Measurements from ENCODE around the gene AKR7A3. TPM values are rescaled to one million over a fixed set of nuclear protein-coding genes. Genes with fewer than 3 reads are reported as not detected.
"Not testable (repeated sequence)": the region's sequence is repeated elsewhere in the genome, so short reads cannot be mapped to it uniquely, and the experiment has no call there.

AKR7A3 gene
- total RNA-seq, 5 donors from 2014 or later (not counting 1 experiment from before 2014, with no cell fraction given) = 0.82 to 2.8 (median 1.1) TPM

- H3K27ac ChIP-seq (ENCODE audit: low read length); ATAC-seq (replicated peaks in 1 of 4); H3K27ac Mint-ChIP-seq; H3K9me3 ChIP-seq; H3K36me3 ChIP-seq (ENCODE audit: control insufficient read depth in 2 of 2, extremely low read depth in 1 of 2, insufficient read depth in 1 of 2, low read length in 1 of 2); H3K9me3 Mint-ChIP-seq; POLR2A ChIA-PET; DNase-seq; H3K4me3 ChIP-seq (ENCODE audit: control insufficient read depth in 1 of 2, extremely low read depth in 1 of 2, low read length in 1 of 2); H3K4me1 ChIP-seq (ENCODE audit: control insufficient read depth in 1 of 2, extremely low read depth in 1 of 2, insufficient read depth in 2 of 2, low read length in 2 of 2); H3K36me3 Mint-ChIP-seq; CTCF ChIA-PET; H3K4me3 Mint-ChIP-seq: not testable (repeated sequence)
- H3K27me3 Mint-ChIP-seq = peaks cover 10 to 13% of the 10 kb centered on the region in 2 donors
- H3K4me1 Mint-ChIP-seq = peaks cover 6 to 19% (median 8%) of the 10 kb centered on the region in 3 donors
- 59% methylated on average over 3 of the region's 3 CpGs for WGBS (ENCODE audit: insufficient coverage)
- peaks cover 0 to 16% of the 10 kb centered on the region in 2 experiments for H3K27me3 ChIP-seq (replicated peaks in 1 of 2; ENCODE audit: control insufficient read depth in 2 of 2, extremely low read depth in 1 of 2, insufficient read depth in 2 of 2, low read length in 1 of 2)
Observed at GRCh38 chr1:19285807-19286206, 2.8 kb downstream of the AKR7A3 start.

DNA sequence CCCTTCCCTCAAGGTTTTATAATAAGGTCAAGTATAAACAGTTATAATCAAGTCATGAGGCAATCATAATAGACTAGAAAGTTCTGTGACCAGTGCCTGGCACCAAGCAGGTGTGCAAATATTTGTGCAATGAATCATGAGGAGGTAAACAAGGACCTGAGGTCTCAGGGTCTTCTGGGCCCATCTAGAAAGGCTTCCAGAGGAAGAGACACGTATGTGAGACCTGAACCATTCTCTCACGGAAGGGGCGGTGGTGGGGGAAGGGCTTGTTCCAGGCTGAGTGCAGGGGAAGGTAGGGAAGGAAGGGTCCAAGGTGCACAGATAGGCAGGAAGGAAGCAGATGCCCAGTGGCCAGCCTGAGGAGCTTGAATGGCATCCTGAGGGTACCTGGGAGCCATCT, 3.2 kb downstream of the AKR7A3 start:
- H3K36me3 Mint-ChIP-seq; POLR2A ChIA-PET; H3K9me3 ChIP-seq; DNase-seq; H3K4me1 ChIP-seq (ENCODE audit: control insufficient read depth in 1 of 2, extremely low read depth in 1 of 2, insufficient read depth in 2 of 2, low read length in 2 of 2); ATAC-seq (replicated peaks in 1 of 4); H3K4me3 Mint-ChIP-seq; H3K36me3 ChIP-seq (ENCODE audit: control insufficient read depth in 2 of 2, extremely low read depth in 1 of 2, insufficient read depth in 1 of 2, low read length in 1 of 2); H3K9me3 Mint-ChIP-seq; H3K4me3 ChIP-seq (ENCODE audit: control insufficient read depth in 1 of 2, extremely low read depth in 1 of 2, low read length in 1 of 2); CTCF ChIA-PET; H3K27ac Mint-ChIP-seq; H3K27ac ChIP-seq (ENCODE audit: low read length): not testable (repeated sequence)
- H3K27me3 Mint-ChIP-seq = peaks cover 10 to 13% of the 10 kb centered on the region in 2 donors
- 73% methylated on average over 3 of the region's 3 CpGs for WGBS (ENCODE audit: insufficient coverage)
- H3K4me1 Mint-ChIP-seq = peaks cover 6 to 19% (median 8%) of the 10 kb centered on the region in 3 donors
- H3K27me3 ChIP-seq (replicated peaks in 1 of 2; ENCODE audit: control insufficient read depth in 2 of 2, extremely low read depth in 1 of 2, insufficient read depth in 2 of 2, low read length in 1 of 2) = peaks cover 0 to 16% of the 10 kb centered on the region in 2 experiments

DNA sequence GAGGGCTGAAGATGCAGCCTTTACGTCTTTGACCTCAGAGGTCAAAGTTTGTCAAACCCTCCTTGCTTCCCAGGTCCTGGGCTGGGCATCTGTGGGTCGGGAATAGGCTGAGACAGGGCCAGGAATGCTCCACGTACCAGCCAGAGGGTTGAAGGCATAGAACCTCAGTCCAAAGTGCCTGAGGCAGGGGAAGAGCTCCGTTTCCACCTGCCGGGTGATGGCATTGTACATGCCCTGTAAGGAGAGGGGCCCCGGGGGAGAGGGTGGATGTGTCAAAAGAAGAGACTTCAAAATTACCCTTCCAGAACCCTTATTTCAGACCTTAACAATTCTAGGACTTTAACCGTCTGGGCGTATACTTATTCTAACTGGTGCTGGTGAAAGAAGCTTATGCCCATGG, 3.7 kb downstream of the AKR7A3 start:
- Mint-ChIP-seq H3K27ac (no peak overlapping the region), H3K27me3 (peaks cover 9 to 13% of the 10 kb centered on the region in 2 donors), H3K36me3 (no peaks in the 10 kb centered on the region), H3K9me3 (no peaks in the 10 kb centered on the region), H3K4me1 (peaks cover 6 to 19% (median 8%) of the 10 kb centered on the region in 3 donors), H3K4me3 (no peak overlapping the region)
- H3K27ac ChIP-seq (ENCODE audit: low read length) = no peak overlapping the region
- ATAC-seq (replicated peaks in 1 of 4) = no peak
- no peak overlapping the region for H3K4me3 ChIP-seq (ENCODE audit: control insufficient read depth in 1 of 2, extremely low read depth in 1 of 2, low read length in 1 of 2)
- WGBS (ENCODE audit: insufficient coverage) = 37% methylated on average over 3 of the region's 8 CpGs
- H3K36me3 ChIP-seq (ENCODE audit: control insufficient read depth in 2 of 2, extremely low read depth in 1 of 2, insufficient read depth in 1 of 2, low read length in 1 of 2) = no peaks in the 10 kb centered on the region
- H3K27me3 ChIP-seq (replicated peaks in 1 of 2; ENCODE audit: control insufficient read depth in 2 of 2, extremely low read depth in 1 of 2, insufficient read depth in 2 of 2, low read length in 1 of 2) = peaks cover 0 to 16% of the 10 kb centered on the region in 2 experiments
- H3K9me3 ChIP-seq = no peaks in the 10 kb centered on the region
- ChIA-PET POLR2A (no interaction called here), CTCF (no interaction called here)
- DNase-seq = no peak
- H3K4me1 ChIP-seq (ENCODE audit: control insufficient read depth in 1 of 2, extremely low read depth in 1 of 2, insufficient read depth in 2 of 2, low read length in 2 of 2) = peaks cover 3 to 9% of the 10 kb centered on the region in 2 experiments

DNA sequence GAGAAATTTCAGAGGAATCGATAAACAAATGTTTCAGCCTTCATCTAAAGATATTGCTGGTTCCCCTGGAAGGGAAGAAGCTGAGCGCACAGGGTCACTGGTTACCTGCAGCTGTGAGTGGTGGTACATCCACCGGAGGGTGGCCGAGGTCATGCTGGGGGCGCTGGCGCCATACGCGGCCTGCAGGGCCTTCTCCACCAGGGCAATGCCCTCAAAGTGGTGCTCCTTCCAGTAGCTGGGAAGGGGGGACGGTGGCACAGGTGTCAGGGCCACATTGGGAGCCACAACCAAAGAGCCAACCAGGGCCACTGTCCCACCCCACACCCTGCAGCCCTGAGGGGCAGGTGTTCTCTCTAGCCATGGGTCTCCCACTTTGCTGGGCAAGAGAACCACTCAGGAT, 4.7 kb downstream of the AKR7A3 start:
- CTCF ChIA-PET = no interaction called here
- Histone ChIP-seq H3K27me3 (replicated peaks in 1 of 2; ENCODE audit: control insufficient read depth in 2 of 2, extremely low read depth in 1 of 2, insufficient read depth in 2 of 2, low read length in 1 of 2) (peaks cover 0 to 9% of the 10 kb centered on the region in 2 experiments), H3K27ac (ENCODE audit: low read length) (no peak overlapping the region), H3K36me3 (ENCODE audit: control insufficient read depth in 2 of 2, extremely low read depth in 1 of 2, insufficient read depth in 1 of 2, low read length in 1 of 2) (no peaks in the 10 kb centered on the region), H3K9me3 (no peaks in the 10 kb centered on the region), H3K4me1 (ENCODE audit: control insufficient read depth in 1 of 2, extremely low read depth in 1 of 2, insufficient read depth in 2 of 2, low read length in 2 of 2) (peaks cover under 1 to 5% of the 10 kb centered on the region in 2 experiments), H3K4me3 (ENCODE audit: control insufficient read depth in 1 of 2, extremely low read depth in 1 of 2, low read length in 1 of 2) (no peak overlapping the region)
- ATAC-seq (replicated peaks in 1 of 4) = no peak
- 92% methylated on average over 7 of the region's 9 CpGs for WGBS (ENCODE audit: insufficient coverage)
- peaks cover 2 to 9% (median 4%) of the 10 kb centered on the region in 3 donors for H3K4me1 Mint-ChIP-seq
- POLR2A ChIA-PET = no interaction called here
- no peak overlapping the region for H3K4me3 Mint-ChIP-seq
- H3K36me3 Mint-ChIP-seq = no peaks in the 10 kb centered on the region
- peaks cover 0 to 4% (median 0%) of the 10 kb centered on the region in 3 donors for H3K9me3 Mint-ChIP-seq
- no peak for DNase-seq
- H3K27me3 Mint-ChIP-seq = peaks cover 0 to 9% of the 10 kb centered on the region in 2 donors
- no peak overlapping the region for H3K27ac Mint-ChIP-seq

- Mint-ChIP-seq H3K9me3 (peaks cover 0 to 4% (median 0%) of the 10 kb centered on the region in 3 donors), H3K4me1 (peaks cover 0 to 7% (median 0%) of the 10 kb centered on the region in 3 donors), H3K4me3 (no peak overlapping the region), H3K27me3 (peaks cover 7 to 26% of the 10 kb centered on the region in 2 donors), H3K36me3 (peaks cover 6% of the 10 kb centered on the region), H3K27ac (no peak overlapping the region)
- DNase-seq (no peak), ATAC-seq (replicated peaks in 1 of 4) (no peak)
- H3K27ac ChIP-seq (ENCODE audit: low read length) = no peak overlapping the region
- H3K9me3 ChIP-seq = no peaks in the 10 kb centered on the region
- H3K27me3 ChIP-seq (replicated peaks in 1 of 2; ENCODE audit: control insufficient read depth in 2 of 2, extremely low read depth in 1 of 2, insufficient read depth in 2 of 2, low read length in 1 of 2) = peaks cover 0 to 24% of the 10 kb centered on the region in 2 experiments
- no peaks in the 10 kb centered on the region for H3K36me3 ChIP-seq (ENCODE audit: control insufficient read depth in 2 of 2, extremely low read depth in 1 of 2, insufficient read depth in 1 of 2, low read length in 1 of 2)
- 100% methylated on average over 2 of the region's 5 CpGs for WGBS (ENCODE audit: insufficient coverage)
- POLR2A ChIA-PET = no interaction called here
- H3K4me3 ChIP-seq (ENCODE audit: control insufficient read depth in 1 of 2, extremely low read depth in 1 of 2, low read length in 1 of 2) = no peak overlapping the region
- CTCF ChIA-PET = interaction anchor here in 1 of 2 donors (0.6 kb wide), 1 partner anchor 55 kb away, joined by 3 read pairs; no protein-coding TSS in a partner anchor
- no peaks in the 10 kb centered on the region for H3K4me1 ChIP-seq (ENCODE audit: control insufficient read depth in 1 of 2, extremely low read depth in 1 of 2, insufficient read depth in 2 of 2, low read length in 2 of 2)
Observed at GRCh38 chr1:19274636-19275035, 13.9 kb downstream of the AKR7A3 start.

GRCh38 chr1:19273844-19274531, 14.6 kb downstream of the AKR7A3 start:
- H3K4me1 Mint-ChIP-seq; DNase-seq; H3K9me3 Mint-ChIP-seq; H3K4me3 ChIP-seq (ENCODE audit: control insufficient read depth in 1 of 2, extremely low read depth in 1 of 2, low read length in 1 of 2); H3K27ac Mint-ChIP-seq; H3K36me3 ChIP-seq (ENCODE audit: control insufficient read depth in 2 of 2, extremely low read depth in 1 of 2, insufficient read depth in 1 of 2, low read length in 1 of 2); POLR2A ChIA-PET; H3K9me3 ChIP-seq; CTCF ChIA-PET; H3K27ac ChIP-seq (ENCODE audit: low read length); H3K4me1 ChIP-seq (ENCODE audit: control insufficient read depth in 1 of 2, extremely low read depth in 1 of 2, insufficient read depth in 2 of 2, low read length in 2 of 2); H3K4me3 Mint-ChIP-seq; H3K36me3 Mint-ChIP-seq: not testable (repeated sequence)
- H3K27me3 Mint-ChIP-seq = peaks cover 7 to 26% of the 10 kb centered on the region in 2 donors
- peaks cover 0 to 24% of the 10 kb centered on the region in 2 experiments for H3K27me3 ChIP-seq (replicated peaks in 1 of 2; ENCODE audit: control insufficient read depth in 2 of 2, extremely low read depth in 1 of 2, insufficient read depth in 2 of 2, low read length in 1 of 2)
- 26% methylated on average over 40 of the region's 66 CpGs for WGBS (ENCODE audit: insufficient coverage)
- peak in 3 of 4 experiments; percentile 41 to 46 (median 44) for ATAC-seq (replicated peaks in 1 of 4)
